ENCODE data around the gene BPIFB2.

- no peak for TF ChIP-seq USF2 (IDR thresholded peaks at IDR 0.05; ENCODE audit: borderline replicate concordance, low read depth, low read length)
- TF ChIP-seq CTCF (IDR thresholded peaks at IDR 0.05) = no peak
- TF ChIP-seq FOXM1 (IDR thresholded peaks at IDR 0.05; ENCODE audit: low read depth) = no peak
- no peak for TF ChIP-seq EP300 (IDR thresholded peaks at IDR 0.05; ENCODE audit: borderline replicate concordance in 1 of 2, low read depth in 1 of 2, low read length in 1 of 2)
Observed at GRCh38 chr20:33063271-33063670, 55.8 kb downstream of the BPIFB2 start.

Measured in SK-N-SH (cell line).